Epidermal melanocyte (primary cell): ENCODE data around the gene DEFB114.

ENCODE experiments used
- DNase-seq: peaks from one replicate; pipeline ENCODE4 v3.0.0; 2011; ENCODE audit warnings: low spot score; ENCODE audit not compliant: insufficient read length

DEFB114 gene

DNA sequence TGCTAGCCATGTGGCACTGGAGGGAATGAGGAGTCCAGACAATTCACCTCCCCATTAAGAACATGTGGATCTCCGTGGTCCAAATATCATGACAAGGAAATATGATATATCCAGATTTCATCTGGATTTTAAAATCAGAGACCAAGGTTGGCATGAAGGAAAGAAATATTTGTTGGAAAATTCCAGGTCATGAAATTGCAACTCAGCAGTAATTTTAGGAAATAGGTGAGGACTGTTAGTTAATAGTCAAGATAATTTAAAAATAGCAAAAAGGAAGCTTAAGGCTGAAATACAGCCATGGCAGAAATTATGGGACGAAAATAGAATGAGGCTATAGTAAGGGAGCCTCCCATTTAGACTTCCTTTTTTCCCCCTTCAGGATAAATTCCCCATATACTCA lies 26.9 kb downstream of the DEFB114 start:
- no peak for DNase-seq

DNA sequence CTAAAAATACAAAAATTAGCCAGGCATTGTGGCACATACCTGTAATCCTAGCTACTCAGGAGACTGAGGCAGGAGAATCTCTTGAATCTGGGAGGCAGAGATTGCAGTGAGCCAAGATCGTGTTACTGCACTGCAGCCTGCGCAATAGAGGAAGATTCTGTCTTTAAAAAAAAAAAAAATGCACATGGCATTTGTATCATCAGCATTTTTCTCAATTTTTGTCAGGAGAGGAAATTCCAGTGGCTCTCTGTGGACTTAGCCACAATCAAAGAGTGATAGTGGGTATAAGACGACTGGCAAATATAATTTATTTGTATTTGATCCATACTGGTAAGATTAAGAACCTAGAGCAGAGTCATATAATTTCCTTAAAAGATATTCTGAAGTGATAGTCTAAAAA lies 28.6 kb downstream of the DEFB114 start:
- no peak for DNase-seq

DNA sequence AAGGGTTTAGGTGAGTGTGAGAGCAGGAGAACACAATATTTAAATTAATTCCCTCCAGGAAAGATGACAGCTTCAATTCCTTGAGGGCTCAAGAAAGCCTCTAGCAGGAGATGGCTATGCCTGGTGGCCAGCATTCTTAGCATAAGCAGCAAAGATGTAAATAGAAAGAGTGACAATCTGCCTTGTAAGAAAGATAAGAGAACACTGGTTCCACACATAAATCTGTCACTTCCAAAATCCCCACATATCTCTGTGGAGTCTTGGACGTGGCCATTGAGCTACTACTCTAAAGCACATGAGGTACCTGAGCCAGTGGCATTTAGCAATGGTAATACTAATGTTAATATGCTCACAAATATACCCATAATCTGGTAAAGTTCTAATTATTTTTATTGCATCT lies 29.2 kb downstream of the DEFB114 start:
- no peak for DNase-seq

DNA sequence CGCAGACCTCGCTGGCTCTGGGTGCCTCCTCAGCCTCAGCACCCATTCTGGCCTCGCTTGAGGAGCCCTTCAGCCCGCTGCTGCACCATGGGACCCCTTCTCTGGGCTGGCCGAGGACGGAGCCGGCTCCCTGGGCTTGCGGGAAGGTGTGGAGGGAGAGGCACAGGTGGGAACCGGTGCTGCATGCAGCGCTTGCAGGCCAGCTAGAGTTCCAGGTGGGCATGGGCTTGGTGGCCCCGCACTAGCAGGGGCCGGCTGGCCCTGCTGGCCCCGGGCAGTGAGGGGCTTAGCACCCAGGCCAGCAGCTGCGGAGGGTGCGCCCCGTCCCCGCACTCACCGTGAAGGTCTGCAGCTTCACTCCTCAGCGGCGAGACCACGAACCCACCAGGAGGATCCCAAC lies 30.4 kb downstream of the DEFB114 start:
- no peak for DNase-seq

DNA sequence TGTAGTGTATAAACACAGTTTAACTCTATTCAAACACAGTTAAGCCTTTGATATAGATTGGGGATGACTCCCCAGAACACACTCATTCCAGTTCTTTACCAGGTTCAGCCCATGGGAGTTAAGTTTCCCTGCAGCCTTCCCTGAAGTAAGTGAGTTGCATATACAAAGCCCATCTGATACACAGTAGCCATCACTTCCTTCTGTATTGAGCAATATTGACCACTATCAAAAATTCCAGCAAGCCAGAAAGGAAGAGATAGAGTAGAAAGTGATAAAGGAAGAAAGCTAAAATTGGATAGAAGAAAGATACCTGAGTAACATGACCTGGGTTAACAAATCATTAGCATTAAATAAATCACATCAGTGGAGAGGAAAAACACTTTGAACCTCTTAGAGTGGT lies 34.6 kb downstream of the DEFB114 start:
- no peak for DNase-seq

DNA sequence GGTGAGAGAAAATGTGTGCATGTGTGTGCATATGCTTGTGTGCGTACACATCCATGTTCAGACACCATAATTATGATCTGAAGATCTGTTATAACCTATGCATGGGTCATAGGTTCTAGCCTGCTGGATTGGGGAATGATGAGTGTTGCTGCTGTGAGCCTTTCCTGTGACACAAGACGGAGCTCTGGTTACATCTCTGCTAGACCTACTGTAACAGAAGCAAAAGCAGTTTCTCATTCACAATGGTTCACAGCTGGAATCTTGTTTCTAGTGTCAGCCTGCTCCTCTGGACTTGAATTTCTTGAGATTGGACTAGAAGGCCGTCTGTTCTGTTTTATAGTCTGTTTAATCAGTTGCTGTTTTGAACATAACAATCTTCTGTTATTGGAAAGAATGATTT lies 40.1 kb downstream of the DEFB114 start:
- DNase-seq: no peak

DNA sequence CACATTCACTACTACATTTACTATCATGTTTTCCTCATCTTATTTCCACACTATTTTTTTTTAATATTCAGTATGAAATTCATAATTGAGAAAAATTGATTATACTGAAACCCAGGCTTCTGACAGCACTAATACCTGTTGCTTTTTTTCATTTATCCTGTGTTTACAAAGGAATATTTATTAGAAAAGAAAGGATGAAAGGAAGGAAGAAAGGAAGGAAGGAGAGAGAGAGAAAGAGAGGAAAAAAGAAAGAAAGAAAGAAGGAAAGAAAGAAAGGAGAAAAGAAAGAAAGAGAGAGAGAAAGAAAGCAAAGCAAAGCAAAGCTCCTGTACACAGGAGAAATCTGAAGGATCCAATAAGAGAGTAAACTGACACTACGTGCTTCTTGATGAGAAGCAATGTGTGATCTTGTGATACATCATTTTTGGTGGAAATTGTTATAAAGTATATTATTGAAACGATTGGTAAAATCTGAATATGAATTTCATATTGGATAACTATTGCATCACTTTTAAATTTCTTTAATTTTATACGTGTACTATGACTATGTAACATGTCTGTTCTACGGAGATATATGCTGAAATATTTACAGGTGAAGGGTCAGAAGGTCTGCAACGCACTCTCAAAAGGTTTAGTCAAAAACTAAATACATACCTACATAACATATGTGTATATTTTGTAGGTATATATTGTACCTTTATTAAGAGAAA lies 43.9 kb downstream of the DEFB114 start:
- no peak for DNase-seq

DNA sequence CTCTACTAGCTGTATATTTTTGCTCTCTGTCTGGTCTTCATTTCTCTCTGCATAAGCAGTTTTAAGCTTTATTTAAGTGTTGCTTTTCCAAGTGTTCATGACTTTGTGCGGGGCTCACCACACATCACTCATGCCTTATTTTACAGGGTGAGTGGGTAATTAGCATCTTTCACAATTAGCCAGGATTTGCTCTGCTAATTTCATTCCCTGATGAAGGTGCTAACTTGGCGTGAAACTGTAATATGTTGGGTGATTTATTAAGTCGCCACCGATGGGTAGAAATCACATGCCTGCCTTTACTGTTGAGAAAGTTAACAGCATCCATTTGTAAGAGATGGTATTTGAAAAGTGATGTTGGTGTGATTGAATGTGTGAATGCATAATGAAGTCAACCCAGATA lies 44.7 kb downstream of the DEFB114 start:
- DNase-seq: no peak

DNA sequence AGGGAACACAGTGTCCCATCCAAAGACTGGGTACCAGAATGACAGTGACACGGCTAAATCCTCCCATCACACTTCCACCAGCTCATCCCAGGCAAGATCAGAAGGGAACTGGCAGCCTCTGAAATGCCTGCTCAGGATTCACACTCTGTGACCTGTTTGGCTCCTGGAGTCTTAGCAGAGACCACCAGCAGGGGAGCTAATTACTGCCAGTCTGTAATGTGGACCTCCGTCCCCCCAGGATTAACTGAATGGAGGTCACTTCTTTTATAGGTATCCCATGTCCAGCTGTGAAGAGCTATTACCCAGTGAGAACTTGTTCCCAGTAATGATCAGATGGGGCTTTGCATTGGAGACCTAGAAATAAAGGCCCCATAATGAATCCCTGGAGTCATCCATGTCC lies 45.2 kb downstream of the DEFB114 start:
- no peak for DNase-seq

DNA sequence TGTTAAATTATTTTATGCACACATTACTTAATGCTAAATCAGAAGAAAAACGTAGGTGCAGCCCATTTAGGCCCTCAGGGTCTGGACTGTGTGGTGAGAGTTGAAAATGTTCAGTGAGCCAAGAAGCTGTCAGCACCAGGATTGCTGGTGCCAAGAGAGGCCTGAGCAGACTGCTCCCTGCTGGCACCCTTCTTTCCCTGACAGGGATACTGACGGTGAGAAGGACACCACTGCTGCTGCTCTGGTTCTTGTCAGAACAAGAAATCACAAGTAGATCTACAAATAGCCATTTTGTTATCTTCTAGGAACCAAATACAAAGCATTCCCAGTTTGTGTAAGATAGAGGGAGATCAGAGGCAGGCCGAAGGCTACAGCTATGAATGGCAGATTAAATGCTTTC lies 48.9 kb downstream of the DEFB114 start:
- DNase-seq: no peak

DNA sequence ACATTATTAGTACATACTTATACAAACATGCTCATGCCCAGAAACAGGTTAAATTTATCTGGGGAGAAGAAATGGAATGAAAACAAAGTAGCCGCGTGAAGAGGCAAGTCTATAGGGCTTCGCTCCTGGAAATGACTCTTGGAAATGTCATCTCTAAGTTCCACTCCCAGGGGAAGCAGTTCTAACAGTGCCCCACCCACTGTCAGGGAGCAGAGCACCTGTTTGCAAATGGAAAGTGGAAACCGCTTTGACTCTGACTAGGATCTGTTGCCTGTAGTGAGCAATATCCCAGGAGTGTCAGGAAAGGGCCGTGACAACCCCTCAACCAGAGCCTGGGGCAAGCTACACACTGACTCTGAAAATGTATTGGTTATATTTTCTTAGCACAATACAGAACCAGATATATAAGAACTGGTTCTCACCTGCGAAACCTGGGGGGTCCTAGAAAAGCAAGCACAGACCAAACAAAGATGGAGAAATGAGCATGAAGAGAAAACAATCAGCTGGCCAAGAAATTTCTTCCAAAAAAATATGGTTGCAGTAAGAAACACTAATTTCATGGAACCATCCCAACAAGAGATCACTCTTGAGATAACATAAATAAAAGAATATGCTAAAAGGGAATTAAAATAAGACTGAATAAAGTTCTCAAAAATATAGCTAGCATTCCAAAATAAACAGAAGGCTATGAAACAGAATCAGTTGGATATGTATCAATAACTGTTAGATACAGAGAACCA lies 50.2 kb downstream of the DEFB114 start:
- DNase-seq: no peak

DNA sequence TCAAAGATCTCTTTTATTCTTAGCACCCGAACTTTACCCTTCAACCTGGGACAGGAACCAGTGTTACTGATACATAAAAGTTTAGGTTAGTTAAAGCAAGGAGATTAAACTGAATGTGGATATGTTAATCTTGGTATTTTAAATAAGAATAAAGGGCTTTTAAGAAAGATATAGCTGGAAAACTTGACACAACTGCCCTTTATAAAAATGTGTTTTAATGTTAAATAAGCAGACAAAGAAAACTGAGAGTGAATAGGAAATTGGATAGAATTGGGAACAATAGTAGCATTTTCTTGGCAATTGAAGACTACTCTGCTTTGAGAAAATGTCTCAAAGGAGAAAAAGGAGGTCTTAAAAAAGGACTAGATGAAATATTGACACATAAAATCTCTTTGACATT lies 51.8 kb downstream of the DEFB114 start:
- DNase-seq: no peak

DNA sequence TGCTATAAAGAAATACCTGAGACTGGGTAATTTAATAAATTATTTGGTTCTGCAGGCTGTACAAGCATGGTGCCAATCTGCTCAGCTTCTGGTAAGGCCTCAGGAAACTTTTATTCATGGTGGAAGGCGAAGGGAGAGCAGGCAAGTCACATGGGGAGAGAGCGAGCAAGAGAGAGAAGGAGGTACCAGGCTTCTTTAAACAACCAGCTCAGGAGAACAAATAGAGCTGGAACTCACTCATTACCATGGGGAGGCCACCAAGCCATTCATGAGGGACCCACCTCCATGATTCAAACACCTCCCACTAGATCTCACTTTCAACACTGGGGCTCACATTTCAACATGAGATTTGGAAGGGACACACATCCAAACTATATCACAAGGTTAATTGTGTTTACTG lies 52.7 kb downstream of the DEFB114 start:
- DNase-seq: no peak
